EL (cell line): Measurements from ENCODE around the gene DPYD.
"Not testable (repeated sequence)": the region's sequence is repeated elsewhere in the genome, so short reads cannot be mapped to it uniquely, and the experiment has no call there.

Source experiments
- DNase-seq: peaks from one replicate; pipeline ENCODE4 v3.0.0-alpha.2; 2016

Gene DPYD

DNA sequence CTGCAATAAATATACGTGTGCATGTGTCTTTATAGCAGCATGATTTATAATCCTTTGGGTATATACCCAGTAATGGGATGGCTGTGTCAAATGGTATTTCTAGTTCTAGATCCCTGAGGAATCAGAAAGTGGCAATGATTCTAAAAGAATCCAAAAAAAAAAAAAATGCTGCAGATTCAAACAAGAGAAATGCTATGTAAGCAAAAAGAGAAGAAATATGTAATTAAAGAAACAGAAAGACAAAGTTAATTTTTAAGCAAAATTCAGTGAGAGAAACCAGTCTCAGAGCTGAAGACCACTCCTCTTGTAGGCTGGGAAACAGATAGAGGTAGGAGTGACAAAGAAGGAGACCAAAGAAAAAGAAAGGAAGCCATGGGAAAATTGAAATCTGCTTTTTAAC is 571.0 kb downstream of the DPYD start:
- DNase-seq, result not testable (repeated sequence)

DNA sequence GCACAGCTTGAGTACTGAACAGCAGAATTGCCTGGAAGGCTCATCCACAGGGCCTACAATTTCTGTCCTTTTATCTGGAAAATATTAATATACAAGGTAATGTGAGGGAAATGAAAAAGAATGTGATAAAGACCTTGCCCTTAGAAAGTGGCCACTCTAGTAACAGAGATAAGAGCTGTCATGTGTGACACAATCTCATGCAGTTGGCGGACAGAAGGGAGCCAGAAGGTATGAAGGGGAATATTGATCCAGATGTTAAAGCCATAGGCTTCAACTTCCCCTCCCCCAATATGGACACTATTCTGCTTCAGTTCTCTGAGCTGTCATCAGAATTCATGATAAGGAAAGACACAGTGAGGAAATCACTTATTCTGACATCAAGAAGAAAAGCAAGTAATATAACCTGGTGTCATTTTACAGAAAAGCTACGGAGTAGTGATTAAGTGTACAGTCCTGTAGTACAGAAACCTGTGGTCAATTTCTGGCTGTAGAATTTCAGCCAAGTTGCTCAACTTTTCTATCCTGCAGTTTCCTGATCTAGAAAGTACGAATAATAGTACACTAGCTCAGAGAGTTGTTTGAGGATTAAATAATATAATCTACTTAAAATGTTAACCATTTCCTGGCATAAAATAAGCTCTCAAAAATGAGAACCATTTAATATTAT is 572.1 kb downstream of the DPYD start:
- DNase-seq, result no peak

DNA sequence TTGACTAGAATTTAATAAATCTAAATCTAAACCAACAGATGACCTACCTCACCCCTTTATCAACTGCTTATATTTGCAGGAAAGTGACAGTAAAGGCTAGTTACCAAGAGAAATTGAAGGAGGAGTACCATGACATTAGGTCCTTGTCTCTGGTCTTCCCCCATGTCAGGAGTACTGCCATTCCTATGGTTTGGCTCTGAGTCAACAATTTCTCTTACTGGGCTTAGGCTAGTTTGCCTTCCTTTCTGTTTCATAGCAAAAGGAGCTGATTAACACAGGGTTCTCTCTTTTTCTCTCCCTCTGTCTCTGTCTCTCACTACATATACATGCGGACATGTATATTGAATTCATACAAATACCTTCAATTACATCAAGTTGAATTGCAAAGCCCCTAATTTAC is 579.9 kb downstream of the DPYD start:
- DNase-seq, result peak; percentile 83

DNA sequence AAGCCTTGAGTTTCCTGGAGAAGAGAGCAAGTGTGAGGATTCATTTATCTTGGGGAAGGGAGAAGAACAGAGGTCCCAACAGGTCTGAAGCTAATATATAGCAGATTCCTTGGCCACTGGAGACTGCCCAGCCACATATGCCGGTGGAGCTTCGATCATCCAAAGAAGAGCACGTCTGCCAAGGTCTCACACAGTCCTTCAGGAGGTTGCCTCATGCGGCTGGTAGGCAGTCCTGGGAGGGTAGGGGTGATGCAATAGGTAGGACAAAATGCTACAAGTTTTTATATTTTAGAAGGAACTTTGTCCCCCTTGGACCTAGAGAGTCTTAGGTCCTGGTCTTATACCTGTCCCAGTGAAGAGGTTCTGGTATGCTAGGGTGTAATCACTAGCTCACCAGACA is 582.5 kb downstream of the DPYD start:
- no peak for DNase-seq

DNA sequence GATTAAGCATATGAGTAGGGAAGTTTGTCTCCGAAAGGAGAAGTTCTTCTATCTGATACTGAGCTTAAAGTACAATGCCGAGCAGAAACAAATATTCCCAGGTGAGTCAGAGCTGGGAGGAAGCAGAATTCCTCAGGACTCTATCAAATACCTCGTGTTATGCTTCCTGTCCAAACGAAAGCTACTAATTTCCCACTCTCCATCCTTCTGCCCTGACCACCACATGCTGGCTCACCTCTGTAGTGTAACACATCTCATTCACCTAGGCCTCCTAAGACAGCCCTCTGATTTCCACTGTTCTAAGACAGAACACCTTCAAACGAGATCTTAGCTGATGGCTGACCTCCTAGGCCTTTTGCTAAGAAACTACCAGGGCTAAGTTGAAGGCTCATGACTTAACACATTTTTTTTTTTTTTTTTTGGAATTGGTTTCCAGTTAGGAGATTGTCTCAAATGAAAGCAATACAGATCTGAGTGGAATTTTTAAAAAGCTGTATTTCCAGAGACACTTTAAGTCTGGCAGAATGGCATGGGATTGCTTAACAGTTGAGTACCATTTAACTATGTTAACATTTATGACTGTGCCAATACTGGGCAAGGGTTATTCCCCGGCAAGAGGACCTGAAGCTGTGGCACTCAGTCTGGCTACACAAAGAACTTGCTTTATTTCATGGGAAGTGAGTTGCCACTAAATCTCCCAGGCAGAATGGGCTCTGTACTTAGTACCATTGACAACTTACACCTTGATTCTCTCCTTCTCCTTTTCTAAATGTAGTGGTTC is 583.4 kb downstream of the DPYD start:
- peak; percentile 16 for DNase-seq

DNA sequence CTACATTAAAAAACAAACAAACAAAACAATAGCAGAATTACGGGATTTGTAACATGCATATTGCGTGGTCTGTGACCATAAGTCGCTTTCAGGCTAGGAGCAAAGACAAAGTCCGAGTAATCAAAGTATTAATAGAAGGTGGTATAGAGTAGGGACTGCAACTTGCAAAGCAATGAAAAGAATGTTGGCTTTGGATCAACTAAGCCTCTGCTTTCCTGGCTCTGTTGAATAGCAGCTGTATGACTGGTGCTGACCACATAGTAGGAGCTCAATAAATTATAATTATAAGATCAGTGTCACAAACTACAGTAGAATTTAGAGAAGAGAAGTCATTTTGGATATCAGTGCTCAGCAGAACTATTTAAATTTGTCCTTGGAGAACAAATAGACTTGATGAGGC is 586.4 kb downstream of the DPYD start:
- peak; percentile 91 for DNase-seq

DNA sequence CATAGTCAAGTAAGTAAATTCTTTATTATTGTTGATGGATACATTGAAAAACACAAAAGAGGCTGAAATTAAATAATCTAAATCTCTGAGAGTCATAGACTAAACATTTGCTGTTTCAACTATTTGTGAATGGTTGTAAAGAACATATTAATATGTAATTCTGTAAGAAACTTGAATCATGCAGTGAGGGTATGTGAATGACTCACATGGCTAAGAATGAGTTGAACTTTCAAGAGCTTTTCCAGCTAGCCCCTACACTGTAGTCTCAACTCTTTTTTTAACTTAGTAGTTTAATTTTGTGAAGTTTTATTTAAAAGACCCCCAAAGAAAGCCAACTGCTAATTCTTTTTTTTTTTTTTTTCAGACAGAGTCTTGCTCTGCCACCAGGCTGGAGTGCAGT is 588.1 kb downstream of the DPYD start:
- DNase-seq, result peak; percentile 72

DNA sequence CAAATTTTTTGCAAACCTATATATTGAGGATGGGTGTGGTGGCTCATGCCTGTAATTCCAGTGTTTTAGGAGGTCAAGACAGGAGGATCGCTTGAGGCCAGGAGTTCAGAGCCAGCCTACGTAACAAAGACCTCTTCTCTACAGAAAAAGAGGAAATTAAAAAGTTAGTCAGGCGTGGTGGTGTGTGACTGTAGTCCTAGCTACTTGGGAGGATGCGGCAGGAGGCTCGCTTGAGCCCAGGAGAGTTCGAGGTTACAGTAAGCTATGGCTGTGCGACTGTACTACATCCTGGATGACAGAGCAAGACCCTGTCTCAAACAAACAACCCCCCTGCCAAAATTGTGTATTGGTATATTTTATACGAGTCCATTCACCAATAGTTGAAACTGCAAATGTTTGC is 589.7 kb downstream of the DPYD start:
- no peak for DNase-seq

DNA sequence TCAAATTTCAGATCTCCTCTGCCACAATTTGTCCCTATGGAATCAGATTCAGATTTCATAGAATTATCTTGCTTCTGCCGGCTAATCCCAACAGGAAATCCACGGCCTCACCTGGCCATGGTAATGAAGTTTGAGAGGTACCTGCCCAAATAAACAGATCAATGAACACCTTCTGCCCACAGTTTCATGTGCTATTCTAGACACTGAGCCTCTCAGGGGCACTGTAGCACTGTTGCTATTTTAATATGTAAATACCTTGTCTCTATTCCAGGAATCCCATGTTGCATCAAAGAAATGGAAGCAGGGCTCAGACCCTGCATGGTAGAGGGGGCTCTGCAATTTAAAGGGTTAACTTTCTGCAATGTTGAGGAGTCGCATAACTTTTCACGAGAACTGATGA is 606.1 kb downstream of the DPYD start:
- no peak for DNase-seq

DNA sequence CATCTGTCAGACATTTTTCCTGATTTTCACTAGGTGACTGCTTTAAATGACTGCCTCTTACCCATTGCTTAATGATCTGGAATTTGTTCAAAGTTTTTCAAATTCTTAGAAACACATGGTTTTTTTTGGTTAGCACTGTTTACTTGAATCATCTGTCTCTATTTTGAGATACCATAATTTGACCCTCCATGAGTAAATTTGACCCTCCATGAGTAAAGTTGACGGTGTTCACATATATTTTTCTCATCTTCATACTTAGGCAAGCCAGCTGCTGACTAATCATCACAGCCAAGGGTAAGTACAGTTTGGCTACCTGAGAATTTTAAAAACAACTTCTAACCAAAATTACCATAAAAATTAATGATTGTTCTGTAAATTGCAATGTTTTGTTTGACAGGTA is 612.7 kb downstream of the DPYD start:
- DNase-seq, result peak; percentile 69

DNA sequence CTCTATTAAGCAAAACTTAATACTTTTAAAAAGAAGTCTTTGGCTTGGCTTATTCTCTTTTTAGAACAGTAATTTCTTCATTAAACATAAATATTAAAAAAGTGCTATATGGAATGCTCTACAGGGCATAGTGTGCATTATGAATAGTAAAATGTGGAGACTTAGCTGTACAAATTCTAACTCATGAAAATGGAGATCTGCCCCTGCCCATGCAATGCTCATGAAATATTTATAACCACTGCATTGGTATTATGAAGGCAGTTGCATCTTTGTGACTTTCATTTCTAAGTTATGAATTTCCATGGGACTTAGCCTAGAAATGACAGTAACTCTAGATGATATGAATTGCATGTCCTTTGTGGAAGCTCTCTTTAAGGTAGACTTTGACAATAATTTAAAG is 613.3 kb downstream of the DPYD start:
- no peak for DNase-seq

DNA sequence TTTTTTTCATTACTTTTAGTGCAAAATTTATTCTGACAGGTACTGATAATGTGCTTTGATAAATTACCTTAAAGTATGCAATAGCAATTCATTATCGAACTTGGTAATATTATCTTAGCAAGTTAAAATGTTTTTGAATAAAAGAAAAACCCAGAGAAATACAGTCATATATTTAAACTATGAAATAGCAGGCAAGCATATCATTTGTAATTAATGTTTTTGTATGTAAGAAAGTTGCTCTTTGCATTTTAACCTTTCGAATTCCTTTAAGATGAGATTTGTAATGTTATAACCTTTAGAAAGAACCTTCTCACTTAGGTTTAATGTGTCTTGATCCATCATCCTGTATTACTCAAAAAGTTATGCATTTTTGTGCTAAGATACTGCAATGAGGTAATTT is 613.7 kb downstream of the DPYD start:
- peak; percentile 4 for DNase-seq

DNA sequence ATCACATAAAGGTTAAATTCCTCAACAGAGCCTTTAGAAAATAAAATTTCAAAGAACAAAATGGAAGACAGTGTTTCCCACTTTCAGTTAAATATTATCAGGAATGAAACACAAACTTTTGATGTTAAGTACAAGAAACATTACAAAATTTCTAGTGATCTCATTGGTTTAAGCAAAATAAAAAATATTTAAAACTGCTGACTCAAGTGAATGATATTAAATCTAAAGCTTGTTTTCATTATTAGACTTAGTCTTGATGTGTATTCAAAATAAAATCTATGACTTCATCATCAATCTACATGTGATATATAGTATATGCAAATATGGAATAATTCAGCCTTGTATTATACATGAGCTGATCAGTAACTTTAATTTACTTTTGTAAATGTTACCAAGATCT is 614.3 kb downstream of the DPYD start:
- DNase-seq, result no peak

DNA sequence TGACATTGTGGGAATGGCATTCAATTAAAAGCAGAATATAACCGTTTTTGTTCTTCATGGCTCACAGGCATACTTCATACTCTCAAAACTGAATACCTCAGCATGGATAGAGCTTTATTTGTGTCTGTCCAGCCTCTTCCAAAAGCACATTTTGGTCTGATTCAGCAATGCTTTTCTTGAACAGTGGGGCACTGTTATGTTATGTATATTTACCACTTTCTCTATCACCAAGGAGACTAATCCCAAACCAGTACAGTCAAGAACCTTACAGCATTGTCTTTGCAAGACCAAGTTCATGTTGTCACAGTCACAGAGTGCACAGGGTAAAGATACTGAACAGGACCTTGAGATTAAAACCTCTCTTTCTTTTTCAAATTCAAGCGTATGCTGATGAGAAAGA is 616.5 kb downstream of the DPYD start:
- no peak for DNase-seq

DNA sequence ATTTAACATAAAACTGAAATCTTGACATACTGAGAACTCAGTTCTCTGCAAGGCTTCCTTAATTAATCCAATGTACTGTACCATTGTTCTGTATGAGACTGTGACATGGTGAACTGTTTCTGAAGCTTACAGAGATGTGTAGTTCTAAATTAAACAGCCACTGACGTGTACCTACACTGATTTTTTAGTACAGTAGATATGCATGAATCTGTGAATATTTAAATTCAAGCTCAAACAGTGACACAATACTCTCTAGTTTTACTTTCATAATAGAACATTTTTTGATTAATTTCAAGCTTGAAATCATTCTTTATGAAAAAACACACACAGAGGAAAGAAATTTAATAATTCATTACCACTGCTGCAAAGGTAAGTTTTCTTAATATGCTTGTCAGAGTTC is 621.9 kb downstream of the DPYD start:
- no peak for DNase-seq

DNA sequence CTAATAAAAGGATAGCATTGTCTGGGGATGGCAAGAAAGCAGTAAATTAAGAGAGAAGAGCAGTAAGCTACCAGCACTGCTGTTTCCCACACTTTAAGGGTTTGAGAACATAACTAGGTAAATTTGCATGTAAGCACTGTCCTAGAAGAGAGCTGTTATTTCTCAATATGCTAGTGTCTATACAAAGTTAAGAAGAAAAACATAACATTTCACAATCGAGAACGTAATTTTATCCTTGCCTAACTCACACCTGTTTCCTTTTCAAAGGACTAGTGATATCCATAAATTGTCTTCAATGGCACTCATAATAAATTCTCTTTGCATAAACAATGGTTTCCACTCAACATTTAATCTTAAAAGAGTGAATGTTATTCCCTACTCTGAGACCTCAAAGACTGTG is 623.2 kb downstream of the DPYD start:
- DNase-seq, result no peak

DNA sequence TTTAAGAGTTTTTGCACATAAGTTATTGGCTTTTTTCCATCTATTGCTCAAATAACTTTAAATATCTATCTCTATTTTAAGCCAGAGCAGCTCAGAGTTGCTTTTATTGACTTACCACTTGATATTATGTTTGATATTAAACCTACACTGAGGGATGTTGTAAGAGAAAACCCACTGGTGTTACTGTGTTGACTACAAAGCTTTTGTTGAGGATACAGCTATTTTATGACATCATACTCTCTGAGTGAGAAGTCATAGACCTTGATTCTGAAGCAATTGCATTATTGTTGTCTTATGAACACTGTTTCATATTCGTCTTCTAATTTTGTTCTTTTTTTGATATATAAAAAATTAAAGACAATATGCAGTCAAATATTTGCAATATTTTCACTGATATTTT is 638.9 kb downstream of the DPYD start:
- no peak for DNase-seq

DNA sequence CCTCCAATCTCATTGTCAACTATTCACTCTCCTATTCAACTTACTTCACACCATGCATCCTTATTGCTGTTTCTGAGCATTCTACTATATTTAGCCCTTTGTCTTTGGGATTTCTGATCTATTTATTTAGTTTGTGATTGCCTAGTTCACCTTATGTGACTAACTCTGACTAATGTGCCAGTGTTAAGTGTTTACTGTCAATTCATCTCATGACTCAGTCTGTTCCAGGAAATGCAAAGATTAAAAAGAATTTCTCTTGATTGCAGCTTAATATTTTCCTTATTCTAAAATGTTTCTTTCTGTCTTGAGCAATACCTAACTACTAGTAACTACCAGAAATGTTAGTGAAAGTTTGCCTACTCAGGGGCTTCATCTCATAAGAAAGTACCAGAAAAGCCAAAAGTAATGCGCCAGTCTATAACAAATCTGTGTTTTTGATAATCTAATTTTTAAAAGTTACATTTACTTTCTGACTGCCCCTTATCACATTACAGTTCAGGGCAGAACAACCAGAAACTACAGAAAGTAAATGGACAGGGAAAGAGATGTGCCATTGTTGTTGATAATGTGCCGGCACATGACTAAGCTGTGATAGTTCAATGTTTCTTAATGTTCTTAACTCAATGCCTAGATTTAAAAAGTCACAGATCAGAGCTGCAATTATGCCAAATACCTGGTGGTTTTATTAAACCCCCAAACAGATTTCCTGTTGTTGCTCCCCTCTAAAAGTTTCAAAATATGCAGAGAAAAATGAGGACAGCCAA is 642.8 kb downstream of the DPYD start:
- peak; percentile 70 for DNase-seq

DNA sequence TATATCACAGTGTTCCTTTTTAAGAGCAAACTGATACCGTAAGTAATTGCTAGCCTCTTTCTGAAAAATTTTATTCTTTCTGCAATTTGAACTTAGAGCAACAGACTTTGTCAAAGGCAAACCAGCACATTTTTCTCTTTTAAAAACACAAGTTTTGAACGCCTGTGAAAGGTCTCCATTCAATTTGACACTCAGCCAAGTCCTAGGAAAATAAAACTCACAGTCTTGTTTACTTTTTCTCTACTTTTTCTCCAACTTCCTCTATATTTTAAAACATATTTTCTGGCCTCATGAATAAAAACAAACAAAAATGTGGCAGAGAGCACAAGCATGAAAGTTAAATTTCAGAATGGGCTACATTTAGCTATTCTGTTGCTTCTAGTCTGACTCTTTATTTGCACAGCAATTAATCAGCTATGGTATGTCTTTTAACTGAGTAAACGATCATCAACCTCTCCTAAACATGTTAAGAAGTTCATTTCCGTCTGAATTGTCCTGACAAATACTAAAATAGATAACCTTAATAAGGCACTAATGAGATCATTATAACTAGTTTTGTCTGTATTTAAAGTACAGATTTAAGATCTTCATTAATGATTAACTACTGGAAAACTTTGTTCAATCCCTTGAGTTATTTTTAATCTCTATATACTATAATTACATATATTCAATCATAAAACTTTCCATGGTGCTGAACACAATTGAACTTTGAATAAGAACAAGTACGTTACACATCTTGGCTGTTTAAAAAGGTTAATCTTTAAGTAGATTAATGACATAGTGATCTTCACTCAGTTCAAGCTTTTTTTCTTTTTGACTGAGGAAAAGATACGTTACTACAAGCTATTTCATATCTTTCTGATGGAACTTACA is 648.7 kb downstream of the DPYD start:
- DNase-seq, result no peak

DNA sequence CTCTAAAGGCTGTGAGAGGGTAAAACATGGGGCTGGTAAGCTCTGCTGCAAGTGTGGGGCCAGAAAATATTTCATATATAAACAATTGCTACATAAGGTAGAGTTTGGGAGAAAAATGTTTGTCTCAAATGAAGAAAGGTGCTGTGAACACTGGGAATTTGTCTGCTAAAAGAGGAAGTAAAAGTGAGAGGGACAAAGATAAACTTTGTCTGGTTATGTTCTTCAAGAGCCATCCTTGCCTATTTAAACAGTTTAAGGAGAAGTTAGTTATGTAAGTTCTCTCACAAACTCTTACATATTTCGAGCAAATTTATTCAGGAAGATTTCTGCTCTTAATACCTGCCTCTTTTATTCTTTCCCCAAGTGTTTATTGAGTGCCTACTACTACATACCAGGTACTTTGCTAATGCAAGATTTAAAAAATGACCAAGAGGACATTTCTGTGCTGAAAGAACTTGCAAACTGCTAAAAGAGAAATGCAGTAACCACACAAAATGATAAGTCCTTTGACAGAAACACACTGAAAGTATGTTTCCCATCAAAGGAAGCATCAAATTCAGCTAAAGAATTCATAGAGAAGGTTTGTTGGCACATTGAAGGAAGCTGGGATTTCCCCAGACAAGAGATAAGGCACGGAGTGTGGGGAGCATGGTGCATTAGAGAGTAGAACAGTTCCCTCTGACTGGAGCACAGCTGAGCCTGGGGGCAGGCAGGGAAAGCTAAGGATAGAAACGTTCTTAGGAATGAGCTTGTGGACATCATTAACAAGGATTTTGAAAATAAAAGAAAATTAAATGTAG is 650.1 kb downstream of the DPYD start:
- peak; percentile 31 for DNase-seq

DNA sequence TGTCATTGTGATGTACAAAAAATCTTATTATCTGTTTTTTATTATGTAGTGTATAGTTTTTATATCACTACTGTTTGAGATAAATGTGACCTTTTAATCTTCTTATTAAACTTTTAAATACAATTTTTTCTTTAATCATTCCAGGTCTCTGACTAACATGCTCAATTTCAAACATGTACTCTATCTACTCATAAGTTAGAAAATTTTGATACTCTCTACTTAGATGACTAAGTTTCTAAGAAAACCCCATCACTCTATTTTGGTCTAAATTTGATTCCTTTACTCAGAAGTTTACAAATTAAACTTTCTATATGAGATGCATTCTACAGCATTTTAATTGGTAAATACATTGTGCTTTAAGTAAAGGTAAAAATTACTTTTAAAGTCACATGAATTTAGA is 655.2 kb downstream of the DPYD start:
- no peak for DNase-seq

DNA sequence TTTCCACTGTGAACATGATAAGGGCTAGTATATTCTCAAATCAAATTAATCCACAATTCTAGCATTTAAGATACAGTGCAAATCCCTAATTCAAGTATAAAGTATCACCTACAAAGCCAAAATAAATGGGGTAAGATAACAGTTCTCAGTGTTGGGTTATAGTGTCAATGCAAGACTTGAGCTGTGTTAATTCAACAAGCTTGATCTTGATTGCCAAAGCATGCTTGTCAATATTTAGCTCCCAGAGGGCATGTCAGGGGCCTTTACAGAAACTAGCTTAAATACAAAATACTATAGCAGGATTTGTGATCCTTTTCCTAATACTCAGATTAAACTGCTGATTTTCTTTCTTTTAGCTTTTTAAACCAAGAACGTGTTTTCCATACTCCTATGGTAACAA is 658.0 kb downstream of the DPYD start:
- no peak for DNase-seq
